Measurements from ENCODE around the gene ASCL1.
A peak's percentile ranks its signal among the peaks of the same experiment; 100 is the strongest.

The ASCL1 gene

GRCh38 chr12:102957339-102958050 lies at the start of gene ASCL1:
Gene ASCL1 (plus strand): TSS chr12:102957674. CDS start chr12:102958245, 571 bp downstream.
- peak; percentile 92 for DNase-seq

- DNase-seq = no peak
Observed at GRCh38 chr12:102907918-102908317, 49.6 kb upstream of the ASCL1 start.

GRCh38 chr12:102910137-102910536 lies 47.3 kb upstream of the ASCL1 start:
- DNase-seq = no peak

- no peak for DNase-seq
Observed at GRCh38 chr12:102910792-102911191, 46.7 kb upstream of the ASCL1 start.

- no peak for DNase-seq
Observed at GRCh38 chr12:102911320-102911719, 46.2 kb upstream of the ASCL1 start.

- no peak for DNase-seq
Observed at GRCh38 chr12:102912258-102912657, 45.2 kb upstream of the ASCL1 start.

- DNase-seq = no peak
Observed at GRCh38 chr12:102913453-102914226, 43.8 kb upstream of the ASCL1 start.

- DNase-seq = no peak
Observed at GRCh38 chr12:102916252-102917025, 41.0 kb upstream of the ASCL1 start.

- DNase-seq = no peak
Observed at GRCh38 chr12:102917026-102917787, 40.3 kb upstream of the ASCL1 start, which contains the start of gene PAH. Gene PAH (minus strand): TSS chr12:102917244. CDS start chr12:102917130, 114 bp downstream.

- no peak for DNase-seq
Observed at GRCh38 chr12:102918840-102919239, 38.6 kb upstream of the ASCL1 start.

- no peak for DNase-seq
Observed at GRCh38 chr12:102920271-102920670, 37.2 kb upstream of the ASCL1 start.

GRCh38 chr12:102921240-102921639 lies 36.2 kb upstream of the ASCL1 start:
- no peak for DNase-seq

GRCh38 chr12:102927220-102927619 lies 30.3 kb upstream of the ASCL1 start:
- DNase-seq = no peak

- DNase-seq = no peak
Observed at GRCh38 chr12:102933168-102933567, 24.3 kb upstream of the ASCL1 start.

- no peak for DNase-seq
Observed at GRCh38 chr12:102939059-102939458, 18.4 kb upstream of the ASCL1 start.

GRCh38 chr12:102939670-102940222 lies 17.7 kb upstream of the ASCL1 start:
- no peak for DNase-seq

- no peak for DNase-seq
Observed at GRCh38 chr12:102946042-102946441, 11.4 kb upstream of the ASCL1 start.

GRCh38 chr12:102948941-102949352 lies 8.5 kb upstream of the ASCL1 start:
- DNase-seq = peak; percentile 72

GRCh38 chr12:102950107-102950949 lies 7.1 kb upstream of the ASCL1 start:
- peak; percentile 64 for DNase-seq

- peak; percentile 62 for DNase-seq
Observed at GRCh38 chr12:102950950-102951619, 6.4 kb upstream of the ASCL1 start.

GRCh38 chr12:102951841-102952240 lies 5.6 kb upstream of the ASCL1 start:
- no peak for DNase-seq

Data from COR-L47 (cell line).